AG08396 (cell line): ENCODE data around the gene TDRD1.
"Not testable (repeated sequence)": the region's sequence is repeated elsewhere in the genome, so short reads cannot be mapped to it uniquely, and the experiment has no call there.

Experiments used
- DNase-seq: peaks from one replicate; pipeline ENCODE4 v3.0.0; 2012; ENCODE audit warnings: low spot score, mixed read lengths

TDRD1 gene, protein sequence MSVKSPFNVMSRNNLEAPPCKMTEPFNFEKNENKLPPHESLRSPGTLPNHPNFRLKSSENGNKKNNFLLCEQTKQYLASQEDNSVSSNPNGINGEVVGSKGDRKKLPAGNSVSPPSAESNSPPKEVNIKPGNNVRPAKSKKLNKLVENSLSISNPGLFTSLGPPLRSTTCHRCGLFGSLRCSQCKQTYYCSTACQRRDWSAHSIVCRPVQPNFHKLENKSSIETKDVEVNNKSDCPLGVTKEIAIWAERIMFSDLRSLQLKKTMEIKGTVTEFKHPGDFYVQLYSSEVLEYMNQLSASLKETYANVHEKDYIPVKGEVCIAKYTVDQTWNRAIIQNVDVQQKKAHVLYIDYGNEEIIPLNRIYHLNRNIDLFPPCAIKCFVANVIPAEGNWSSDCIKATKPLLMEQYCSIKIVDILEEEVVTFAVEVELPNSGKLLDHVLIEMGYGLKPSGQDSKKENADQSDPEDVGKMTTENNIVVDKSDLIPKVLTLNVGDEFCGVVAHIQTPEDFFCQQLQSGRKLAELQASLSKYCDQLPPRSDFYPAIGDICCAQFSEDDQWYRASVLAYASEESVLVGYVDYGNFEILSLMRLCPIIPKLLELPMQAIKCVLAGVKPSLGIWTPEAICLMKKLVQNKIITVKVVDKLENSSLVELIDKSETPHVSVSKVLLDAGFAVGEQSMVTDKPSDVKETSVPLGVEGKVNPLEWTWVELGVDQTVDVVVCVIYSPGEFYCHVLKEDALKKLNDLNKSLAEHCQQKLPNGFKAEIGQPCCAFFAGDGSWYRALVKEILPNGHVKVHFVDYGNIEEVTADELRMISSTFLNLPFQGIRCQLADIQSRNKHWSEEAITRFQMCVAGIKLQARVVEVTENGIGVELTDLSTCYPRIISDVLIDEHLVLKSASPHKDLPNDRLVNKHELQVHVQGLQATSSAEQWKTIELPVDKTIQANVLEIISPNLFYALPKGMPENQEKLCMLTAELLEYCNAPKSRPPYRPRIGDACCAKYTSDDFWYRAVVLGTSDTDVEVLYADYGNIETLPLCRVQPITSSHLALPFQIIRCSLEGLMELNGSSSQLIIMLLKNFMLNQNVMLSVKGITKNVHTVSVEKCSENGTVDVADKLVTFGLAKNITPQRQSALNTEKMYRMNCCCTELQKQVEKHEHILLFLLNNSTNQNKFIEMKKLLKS

DNA sequence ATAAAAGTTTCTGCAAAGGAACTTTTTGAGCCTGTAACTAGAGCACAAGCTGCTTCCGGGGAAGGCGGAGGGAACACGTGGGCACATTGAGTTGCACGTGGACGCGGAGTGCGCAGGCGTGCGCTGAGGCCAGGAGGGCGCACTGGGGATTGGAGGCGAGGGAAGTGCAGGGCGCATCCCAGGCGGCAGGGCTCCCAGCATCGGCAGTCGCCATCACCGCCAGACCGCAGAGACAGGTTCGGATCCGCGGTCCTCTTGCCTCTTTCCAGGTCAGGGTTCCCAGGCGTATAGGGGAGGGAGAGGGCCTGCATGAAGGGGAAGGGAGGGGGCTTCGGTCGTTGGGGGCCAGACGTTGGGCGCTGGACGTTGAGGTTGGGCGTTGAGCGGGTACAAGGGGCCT is at the start of gene TDRD1:
Gene TDRD1, plus strand, starts transcription at position 206 of the 400 bp plus-strand sequence. CDS start 8,479 bp downstream, outside the sequence.
- DNase-seq: no peak

DNA sequence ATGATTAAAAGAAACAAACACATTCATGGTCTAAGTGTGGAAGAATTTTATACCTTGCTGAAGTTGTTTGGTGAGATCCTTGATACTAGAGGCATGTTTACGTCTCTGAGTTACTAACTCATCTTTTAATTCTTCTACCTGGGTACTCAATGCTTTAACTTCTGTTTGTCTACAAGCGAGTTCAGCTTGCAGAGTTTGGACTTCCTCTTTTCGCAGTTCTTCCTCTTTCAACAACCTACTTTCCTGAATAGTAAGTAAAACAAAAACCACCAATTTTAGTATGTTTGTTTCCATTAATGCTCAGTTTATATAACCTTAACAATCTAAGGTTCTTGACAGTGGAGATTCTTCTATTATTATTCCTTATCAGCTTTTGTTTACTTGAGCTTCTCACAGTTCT is 48.1 kb upstream of the TDRD1 start:
- DNase-seq: no peak

DNA sequence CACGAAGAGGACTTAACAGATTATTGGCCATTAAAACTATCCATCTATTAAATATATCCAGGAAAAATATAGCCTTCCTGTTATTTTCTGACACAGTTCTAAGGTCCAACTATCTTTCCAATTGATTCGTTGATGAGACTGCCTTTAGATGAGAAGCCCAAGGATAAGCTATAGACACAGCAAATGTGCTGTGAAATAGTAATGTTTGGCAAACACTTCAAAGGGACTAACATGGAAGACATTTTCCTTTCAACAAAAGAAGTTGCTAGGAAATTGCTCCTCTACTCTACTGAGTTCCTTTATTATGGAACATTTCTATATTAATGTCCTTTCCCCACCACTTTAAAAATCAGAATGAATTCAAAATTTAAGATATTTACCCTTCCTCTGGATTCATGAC is 43.7 kb upstream of the TDRD1 start:
- DNase-seq: no peak

DNA sequence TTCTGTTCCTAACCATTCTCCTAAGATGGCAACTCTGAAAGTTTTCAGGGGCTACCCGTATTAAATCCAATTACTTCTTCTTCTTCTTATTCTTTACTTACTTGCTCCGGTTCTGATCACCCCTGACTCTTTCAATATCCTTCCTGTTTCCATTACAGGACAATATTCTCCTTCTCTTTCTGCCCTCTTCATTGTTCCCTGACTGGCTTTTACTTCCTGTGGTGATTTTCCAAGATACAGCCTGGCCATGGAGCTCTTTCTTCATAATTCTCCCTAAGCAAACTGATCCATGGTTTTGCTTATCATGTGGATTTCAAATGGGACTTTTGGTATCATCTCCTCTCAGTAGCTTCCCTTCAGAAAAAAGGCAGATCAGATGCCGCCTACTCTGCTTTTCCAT is 40.6 kb upstream of the TDRD1 start:
- no peak for DNase-seq

DNA sequence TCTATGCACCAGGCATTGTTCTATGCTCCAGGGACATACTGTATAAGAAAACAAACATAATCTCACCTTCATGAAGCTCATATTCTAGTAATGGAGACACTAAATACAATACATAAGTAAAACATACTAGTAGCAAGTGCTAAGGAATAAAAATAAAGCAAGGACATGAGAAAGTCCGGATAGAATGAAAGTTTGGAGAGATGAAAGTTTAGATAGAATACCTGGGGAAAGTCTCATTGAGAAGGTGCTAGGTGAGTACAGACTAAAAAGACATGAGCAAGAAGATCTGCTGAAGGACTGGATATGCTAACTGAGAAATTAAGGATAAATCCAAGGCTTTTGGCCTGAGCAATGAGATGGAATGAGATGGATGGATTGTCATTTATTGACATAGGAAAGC is 39.1 kb upstream of the TDRD1 start:
- DNase-seq: no peak

DNA sequence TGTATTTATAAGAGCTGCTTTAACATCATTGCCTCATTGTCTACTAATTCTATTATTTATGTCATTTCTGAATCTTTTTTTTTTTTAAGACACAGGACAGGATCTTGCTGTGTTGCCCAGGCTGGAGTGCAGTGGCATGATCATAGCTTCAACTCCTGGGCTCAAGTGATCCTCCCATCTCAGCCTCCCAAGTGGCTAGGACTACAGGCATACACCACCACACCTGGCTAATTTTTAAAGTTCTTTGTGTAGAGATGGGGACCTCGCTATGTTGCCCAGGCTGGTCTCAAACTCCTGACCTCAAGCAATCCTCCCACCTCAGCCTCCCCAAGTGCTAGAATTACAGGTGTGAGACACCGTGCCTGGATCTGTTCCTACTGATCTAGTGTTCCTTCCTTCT is 38.3 kb upstream of the TDRD1 start:
- not testable (repeated sequence) for DNase-seq

DNA sequence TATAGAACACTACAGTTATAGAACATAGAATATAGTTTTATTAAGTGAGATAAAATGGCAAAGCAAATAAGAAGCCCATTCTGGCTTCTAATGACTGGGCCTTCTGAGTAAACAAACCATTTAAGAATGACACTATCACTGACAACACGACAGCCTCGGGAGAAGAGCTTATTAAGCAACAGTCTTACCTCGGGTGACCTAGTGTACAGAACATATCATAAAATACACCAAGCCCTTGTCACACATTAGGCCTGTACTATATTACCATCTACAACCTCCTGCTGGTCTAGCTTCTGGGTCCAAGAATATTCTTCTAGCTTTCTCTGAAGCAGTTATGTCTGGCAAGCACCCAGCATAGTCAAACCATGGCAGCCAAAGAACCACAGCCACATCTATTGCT is 37.1 kb upstream of the TDRD1 start:
- DNase-seq: no peak

DNA sequence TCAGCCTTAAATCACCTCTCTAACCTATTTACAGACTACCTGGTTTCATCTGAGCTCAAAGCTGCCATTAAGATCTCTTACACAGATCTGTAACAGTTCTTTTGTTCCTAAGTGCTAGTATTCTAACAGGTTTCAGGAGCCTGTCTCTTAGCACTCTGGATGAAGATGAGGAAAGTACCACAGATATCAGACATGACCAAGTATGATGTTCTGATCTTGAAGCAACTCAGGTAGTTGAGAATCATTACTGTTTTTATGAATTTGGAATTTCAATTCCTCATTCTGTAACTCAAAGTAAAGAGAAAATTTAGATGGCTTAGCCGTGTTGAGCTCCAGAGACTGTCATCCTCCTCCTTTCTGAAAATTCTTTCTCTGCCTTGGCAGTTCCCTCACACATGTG is 36.0 kb upstream of the TDRD1 start:
- DNase-seq: no peak

DNA sequence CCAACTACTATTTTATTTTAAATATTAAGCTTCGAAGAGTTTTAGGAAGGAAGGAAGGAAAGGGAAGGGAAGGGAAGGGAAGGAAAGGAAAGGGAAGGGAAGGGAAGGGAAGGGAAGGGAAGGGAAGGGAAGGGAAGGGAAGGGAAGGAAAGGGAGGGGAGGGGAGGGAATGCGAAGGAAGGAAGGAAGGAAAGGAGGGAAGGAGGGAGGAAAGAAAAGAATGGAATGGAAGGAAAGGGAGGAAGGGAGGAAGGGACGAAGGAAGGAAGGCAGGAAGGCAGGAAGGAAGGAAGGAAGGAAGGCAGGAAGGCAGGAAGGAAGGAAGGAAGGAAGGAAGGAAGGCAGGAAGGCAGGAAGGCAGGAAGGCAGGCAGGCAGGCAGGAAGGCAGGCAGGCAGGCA is 29.7 kb upstream of the TDRD1 start:
- not testable (repeated sequence) for DNase-seq

DNA sequence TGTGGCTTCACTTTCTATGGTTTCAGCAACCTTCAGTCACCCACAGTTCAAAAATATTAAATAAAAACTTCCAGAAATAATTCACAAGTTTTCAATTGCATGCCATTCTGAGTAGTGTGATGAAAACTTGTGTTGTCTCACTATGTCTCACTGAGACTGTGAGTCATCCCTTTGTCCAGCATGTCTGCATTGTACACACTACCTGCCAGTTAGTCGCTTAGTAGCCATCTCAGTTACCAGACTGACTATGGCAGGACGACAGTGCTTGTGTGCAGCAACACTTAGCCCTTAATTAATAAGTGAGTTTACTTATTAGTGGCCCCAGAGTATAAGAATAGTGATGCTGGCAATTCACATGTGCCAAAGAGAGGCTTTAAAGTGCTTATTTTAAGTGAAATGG is 27.7 kb upstream of the TDRD1 start:
- peak; percentile 44 for DNase-seq

DNA sequence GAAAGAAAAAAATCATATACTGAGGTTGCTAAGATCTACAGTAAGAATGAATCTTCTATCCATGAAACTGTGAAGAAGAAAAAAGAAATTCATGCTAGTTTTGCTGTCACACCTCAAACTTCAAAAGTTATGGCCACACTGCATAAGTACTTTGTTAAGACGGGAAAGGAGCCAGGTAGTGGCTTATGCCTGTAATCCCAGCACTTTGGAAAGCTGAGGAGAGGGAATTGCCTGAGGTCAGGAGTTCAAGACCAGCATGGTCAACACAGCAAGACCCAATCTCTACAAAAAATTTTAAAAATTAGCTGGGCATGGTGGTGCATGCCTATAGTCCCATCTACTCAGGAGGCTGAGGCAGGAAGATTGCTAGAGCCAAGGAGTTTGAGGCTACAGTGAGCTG is 27.3 kb upstream of the TDRD1 start:
- DNase-seq: no peak

DNA sequence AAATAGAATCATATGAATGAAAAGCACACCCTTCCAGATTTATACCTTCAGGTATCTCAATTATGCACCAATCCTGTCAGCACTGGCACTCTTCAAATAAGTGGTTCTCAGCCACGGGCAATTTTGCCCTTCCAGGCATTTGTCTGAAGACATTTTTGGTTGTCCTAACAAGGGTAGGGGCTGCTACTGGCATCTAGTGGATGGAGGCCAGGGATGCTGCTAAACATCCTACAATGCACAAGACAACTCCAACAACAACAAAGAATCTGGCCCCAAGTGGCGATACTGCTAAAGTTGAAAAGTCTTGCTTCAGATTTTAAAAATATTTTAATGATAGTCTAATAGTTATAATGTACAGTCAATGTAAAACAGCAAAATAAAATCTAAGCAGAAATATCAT is 21.2 kb upstream of the TDRD1 start:
- no peak for DNase-seq

DNA sequence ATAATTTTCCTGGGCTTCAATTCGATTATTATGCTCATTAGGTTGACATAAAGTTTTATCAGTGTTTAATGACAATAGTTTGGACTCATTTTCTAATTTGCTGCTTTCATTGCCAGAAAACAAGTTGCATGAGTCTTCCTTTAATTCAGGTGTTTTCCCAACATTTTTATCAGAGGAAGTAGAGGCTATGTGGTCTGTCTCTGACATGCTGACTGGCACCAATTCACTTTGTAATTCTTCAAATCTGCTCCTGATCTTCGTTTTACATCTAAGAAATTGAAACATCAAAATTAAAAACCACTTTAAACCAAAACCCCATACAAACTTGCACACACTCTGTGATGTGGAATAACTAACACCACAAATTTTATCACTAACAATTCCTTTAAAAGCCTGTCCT is 16.1 kb upstream of the TDRD1 start:
- no peak for DNase-seq

DNA sequence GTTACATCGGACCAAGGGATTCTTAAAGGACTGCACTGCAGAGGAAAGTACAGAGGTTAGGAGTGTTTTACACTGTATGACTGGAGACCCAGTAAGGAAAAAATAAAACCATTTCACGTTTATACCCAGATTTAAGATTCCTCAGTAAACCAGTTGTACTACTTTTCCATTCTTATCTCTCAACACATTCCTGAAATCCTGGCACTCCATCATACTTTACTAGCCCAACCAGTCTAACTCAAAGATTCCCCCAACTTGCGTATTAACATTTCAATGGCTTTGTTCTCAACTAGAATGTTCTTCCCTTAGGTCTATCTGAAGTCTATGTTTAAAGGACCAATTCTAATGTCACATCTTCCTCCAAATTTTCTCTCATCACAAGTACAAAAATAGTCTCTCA is 13.1 kb upstream of the TDRD1 start:
- DNase-seq: no peak

DNA sequence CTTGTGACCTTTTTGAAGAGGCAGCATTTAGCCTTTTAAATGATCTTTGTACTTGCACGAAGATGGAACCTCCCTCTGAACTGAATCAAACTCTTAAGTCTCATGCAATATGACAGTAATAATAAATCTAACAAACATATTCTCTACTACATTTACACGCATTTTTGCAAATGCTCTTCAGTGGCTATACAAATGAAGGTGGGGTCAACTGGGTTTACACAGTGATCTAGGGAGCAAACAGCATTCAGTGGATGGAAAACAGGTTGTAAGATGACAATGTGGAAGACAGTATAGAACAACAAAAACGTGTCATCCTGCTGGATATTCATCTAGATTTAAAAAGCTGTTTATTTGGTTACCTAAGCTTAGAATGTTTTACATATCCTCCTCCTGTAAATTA is 12.7 kb upstream of the TDRD1 start:
- DNase-seq: no peak

DNA sequence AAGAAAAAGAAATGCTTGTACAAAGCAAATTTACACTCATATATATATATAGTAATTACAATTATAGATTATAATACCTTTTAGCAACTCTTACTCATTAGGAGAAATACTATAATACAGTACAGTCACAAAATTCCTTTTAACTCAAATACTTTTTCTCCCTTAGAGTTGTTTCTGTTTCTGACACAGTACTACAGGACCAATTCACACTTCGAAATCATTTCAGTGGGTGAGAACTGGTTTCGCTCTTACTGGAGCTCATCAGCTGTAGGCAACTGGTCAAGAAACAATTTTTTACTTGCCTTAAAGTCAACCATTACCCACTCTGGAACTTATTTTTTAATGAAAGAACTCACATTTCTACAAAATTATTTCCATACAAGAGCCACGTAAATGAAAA is 11.2 kb upstream of the TDRD1 start:
- DNase-seq: no peak

DNA sequence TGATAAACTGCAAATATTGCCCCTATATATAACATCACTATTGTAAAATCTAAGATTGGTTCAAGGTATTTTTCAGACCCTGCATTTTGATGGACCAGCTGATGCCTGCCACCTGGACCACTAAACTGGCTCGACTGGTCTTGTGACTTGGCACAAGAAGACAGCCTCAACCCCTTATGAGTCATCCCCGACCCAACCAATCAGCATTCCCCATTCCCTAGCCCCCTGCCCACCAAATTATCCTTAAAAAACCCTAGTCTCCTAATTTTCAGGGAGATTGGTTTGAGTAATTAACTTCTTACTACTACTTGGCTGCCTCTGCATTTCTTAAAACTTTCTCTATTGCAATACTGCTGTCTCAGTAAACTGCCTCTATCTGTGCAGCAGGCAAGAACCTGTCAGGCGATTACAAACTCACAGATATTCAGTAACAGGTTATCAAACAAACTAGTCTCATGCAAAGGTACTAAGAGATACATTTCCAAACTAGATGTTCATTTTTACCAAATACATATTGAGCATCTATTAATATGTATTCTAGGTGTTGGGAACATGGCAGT is 10.6 kb upstream of the TDRD1 start:
- no peak for DNase-seq

DNA sequence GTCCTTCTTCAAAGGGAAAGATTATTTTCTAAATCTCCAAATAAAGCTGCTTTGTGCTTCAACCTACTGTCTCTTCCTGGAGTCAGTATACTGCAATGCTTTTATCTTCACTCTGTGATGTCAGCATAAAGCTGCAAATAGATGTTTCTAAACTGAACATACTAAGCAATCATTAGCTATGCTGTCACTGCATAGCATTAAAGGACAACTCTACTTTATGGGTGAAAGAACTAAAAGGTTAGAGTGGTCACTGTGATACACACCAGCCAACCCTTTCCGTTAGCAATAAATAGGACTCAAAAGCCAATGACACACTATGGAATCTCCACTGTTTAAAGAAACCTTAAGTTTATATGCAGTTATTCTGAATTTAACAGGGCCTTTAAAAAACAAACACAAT is 6.9 kb upstream of the TDRD1 start:
- DNase-seq: no peak

DNA sequence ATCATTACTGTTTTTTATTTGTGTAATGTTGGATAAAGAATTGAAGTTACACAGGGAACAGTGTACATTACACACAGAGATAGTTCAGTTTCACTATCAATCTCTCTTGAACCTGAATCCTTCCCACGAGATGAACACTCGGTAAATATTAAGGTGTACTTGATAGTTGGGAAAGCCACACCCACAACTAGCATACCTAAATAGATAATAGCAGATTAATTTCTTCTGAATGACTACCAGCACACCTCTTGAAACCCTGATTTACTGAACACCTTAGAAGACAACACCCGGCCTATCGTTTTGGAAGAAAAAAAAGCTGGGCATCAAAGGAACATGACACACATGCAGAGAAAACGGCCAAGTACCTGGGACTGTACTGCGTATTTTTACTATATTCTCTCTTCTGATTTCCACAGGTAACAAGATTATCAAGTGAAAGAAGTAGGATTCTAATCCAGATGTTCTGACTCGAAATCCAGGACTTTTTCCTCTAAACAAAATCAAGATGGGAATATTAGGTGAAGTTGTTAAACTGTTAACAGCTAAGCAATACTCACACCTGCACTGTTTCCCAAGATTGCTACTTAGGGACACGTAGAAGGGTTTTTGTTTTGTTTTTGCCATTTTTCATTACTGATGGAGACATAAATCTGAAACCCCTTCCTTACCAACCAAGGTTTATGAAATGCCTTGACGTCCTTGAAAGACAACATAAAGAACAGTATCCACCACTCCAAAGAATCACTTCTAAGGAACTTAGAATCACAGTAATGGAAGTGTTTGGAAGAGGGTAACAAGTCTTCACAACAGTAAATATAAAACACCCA is 6.2 kb upstream of the TDRD1 start:
- no peak for DNase-seq

DNA sequence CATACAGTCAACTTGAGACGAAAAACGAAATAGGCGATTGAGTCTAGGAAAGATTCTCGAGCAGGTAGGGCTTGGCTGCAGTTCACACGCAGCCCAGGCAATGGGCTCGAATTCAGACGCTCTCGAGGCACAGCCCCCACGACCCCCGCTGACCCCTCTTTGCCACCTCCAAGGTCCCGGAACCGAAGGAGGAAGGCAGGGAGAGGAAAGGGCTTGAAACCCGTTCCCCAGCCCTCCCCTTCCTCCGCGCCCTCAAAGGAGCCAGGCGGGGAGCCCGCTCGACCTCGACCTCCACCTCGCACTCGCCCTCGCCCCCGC is 5.6 kb upstream of the TDRD1 start:
- DNase-seq: peak; percentile 28

DNA sequence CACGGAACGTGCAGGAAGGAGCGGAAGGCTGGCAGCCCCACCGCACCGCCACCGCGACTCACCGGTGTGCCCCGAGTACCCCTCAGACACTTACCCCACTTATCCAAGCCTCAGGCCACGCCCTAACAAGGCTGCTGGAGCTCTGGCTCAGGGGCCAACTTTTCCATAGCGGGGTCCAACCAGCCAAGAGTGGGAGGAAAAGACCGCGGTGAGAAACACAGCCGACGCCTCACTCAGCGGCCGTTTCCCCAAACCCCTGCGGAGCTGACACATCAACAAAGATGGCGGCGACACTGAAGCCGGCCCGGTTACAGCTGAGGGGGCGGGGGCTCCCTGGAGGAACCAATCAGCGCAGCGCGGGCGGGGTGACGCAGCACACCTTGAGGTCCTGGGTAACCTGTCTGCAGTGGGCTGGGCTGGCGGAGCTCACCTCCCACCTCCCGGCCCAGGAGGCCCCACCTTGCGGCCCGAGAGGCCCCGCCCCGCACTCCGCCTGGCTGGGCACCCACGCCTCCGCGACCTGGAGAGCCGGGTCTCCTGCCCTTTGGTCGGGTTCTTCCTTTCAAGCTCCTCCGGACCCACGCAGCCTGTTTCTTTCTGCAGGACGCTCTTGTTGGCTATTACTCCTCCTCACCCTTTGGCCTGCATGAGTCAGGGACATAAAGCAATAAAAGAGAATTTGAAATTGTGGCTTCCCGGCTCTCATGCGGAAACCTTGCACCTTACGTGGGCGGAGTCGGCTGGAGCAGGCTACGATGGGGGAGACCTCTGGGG is 5.0 kb upstream of the TDRD1 start, which contains the start of gene CCDC186:
Gene CCDC186, minus strand, starts transcription at position 283 of the 774 bp plus-strand sequence. CDS start 10,935 bp downstream, outside the sequence.
- DNase-seq: peak; percentile 94
